H1 (cell line): ENCODE measurements around the gene GRIN2C. TPM values are rescaled to one million over a fixed set of nuclear protein-coding genes. Genes with fewer than 3 reads are reported as not detected.

Experiments
- CTCF ChIA-PET: fragments of 300-600 bp; sonication (Branson Sonifier 250); formaldehyde crosslinking; loops from one replicate; lab custom pipeline; 2021; ENCODE audit not compliant: partially characterized antibody; lab: Charles Lee
- POLR2A ChIA-PET: fragments of 300-600 bp; sonication (Branson Sonifier 250); formaldehyde crosslinking; loops from one replicate; lab custom pipeline; 2021; ENCODE audit warnings: inconsistent platforms; ENCODE audit not compliant: partially characterized antibody; lab: Charles Lee
- DNase-seq, 2 experiments: peaks; one replicate each; pipeline versions ENCODE4 v3.0.0 to v3.0.0-alpha.2; 2010 to 2022; ENCODE audit warnings: low spot score in 2 of 2, low read depth in 1 of 2, mixed read lengths in 1 of 2
- FAIRE-seq: peaks from 2 replicates; lab custom pipeline; 2011; peaks lifted over from hg19 to GRCh38; lab: Jason Lieb, UNC
- H2AFZ ChIP-seq: 2 replicates; pipeline ENCODE4 v1.8.1; 2012; ENCODE audit warnings: low read length, inconsistent platforms
- H2AK5ac ChIP-seq: 2 replicates; pipeline ENCODE4 v1.6.1; 2013; ENCODE audit warnings: low read depth, low read length
- H2BK120ac ChIP-seq: replicated peaks from 2 replicates; pipeline ENCODE3; 2013; ENCODE audit warnings: low read depth, low read length, inconsistent platforms
- H2BK12ac ChIP-seq: 2 replicates; pipeline ENCODE4 v1.6.1; 2013; ENCODE audit warnings: low read depth, low read length
- H2BK15ac ChIP-seq: 2 replicates; pipeline ENCODE4 v1.6.1; 2013; ENCODE audit warnings: low read length
- H2BK20ac ChIP-seq: 2 replicates; pipeline ENCODE4 v1.6.1; 2013; ENCODE audit warnings: low read length
- H2BK5ac ChIP-seq: 2 replicates; pipeline ENCODE4 v1.6.1; 2013; ENCODE audit warnings: low read depth, low read length
- H3K14ac ChIP-seq: 2 replicates; pipeline ENCODE4 v1.6.1; 2013; ENCODE audit warnings: inconsistent platforms; ENCODE audit not compliant: insufficient read length
- H3K18ac ChIP-seq: 2 replicates; pipeline ENCODE4 v1.6.1; 2013; ENCODE audit warnings: low read length; ENCODE audit errors: extremely low read depth
- H3K23ac ChIP-seq: 2 replicates; pipeline ENCODE4 v1.6.1; 2013; ENCODE audit warnings: inconsistent platforms; ENCODE audit not compliant: insufficient read length
- H3K23me2 ChIP-seq: 2 replicates; pipeline ENCODE4 v1.6.1; 2013; ENCODE audit warnings: low read depth, low read length
- H3K27ac ChIP-seq: 2 replicates; pipeline ENCODE4 v1.6.1; 2011; ENCODE audit warnings: low read depth, low read length, inconsistent platforms
- H3K27me3 ChIP-seq, 4 experiments: replicated peaks in 1 of 4; 1 replicate in 1 of 4; 2 replicates in 3 of 4; pipeline versions ENCODE4 v1.6.1 to v1.8.1; 2011 to 2013; ENCODE audit warnings: low read length in 3 of 4, mild to moderate bottlenecking in 3 of 4, inconsistent platforms in 2 of 4, mixed read lengths in 2 of 4, moderate library complexity in 1 of 4; ENCODE audit not compliant: control insufficient read depth in 3 of 4, insufficient read depth in 3 of 4; ENCODE audit errors: extremely low read depth in 1 of 4
- H3K36me3 ChIP-seq, 4 experiments: 2 replicates each; pipeline versions ENCODE4 v1.6.1 to v1.8.1; 2011 to 2013; ENCODE audit warnings: mild to moderate bottlenecking in 4 of 4, low read length in 3 of 4, moderate library complexity in 2 of 4, control low read depth in 1 of 4, inconsistent platforms in 1 of 4; ENCODE audit not compliant: insufficient read depth in 4 of 4, control insufficient read depth in 2 of 4
- H3K4ac ChIP-seq: replicated peaks from 2 replicates; pipeline ENCODE3; 2013; ENCODE audit warnings: low read length, low read depth, mixed read lengths, inconsistent platforms; ENCODE audit not compliant: insufficient read length
- H3K4me1 ChIP-seq, 4 experiments: replicated peaks in 1 of 4; 1 replicate in 1 of 4; 2 replicates in 3 of 4; pipeline versions ENCODE4 v1.6.1 to v1.8.1; 2011 to 2013; ENCODE audit warnings: low read length in 3 of 4, inconsistent platforms in 2 of 4, mixed read lengths in 1 of 4; ENCODE audit not compliant: insufficient read depth in 4 of 4, control insufficient read depth in 3 of 4
- H3K4me2 ChIP-seq, 2 experiments: 2 replicates each; pipeline versions ENCODE4 v1.6.1 to v1.8.1; 2011 to 2013; ENCODE audit warnings: low read depth in 2 of 2, low read length in 2 of 2, control low read depth in 1 of 2, inconsistent platforms in 1 of 2, mild to moderate bottlenecking in 1 of 2; ENCODE audit not compliant: insufficient read depth in 1 of 2
- H3K4me3 ChIP-seq, 4 experiments: fragments of 200-600, 300-600 bp in 1 of 4; sonication (generic), shearing (Covaris generic), sonication (Bioruptor Twin) in 1 of 4; 2 replicates each; pipeline versions ENCODE4 v1.5.1 to v1.8.1; 2011 to 2016; ENCODE audit warnings: low read length in 4 of 4, low read depth in 3 of 4, control low read depth in 2 of 4, inconsistent platforms in 2 of 4, mild to moderate bottlenecking in 2 of 4, mixed read lengths in 1 of 4, moderate library complexity in 1 of 4; ENCODE audit not compliant: insufficient read depth in 2 of 4; ENCODE audit errors: extremely low read depth in 1 of 4
- H3K56ac ChIP-seq: replicated peaks from 2 replicates; pipeline ENCODE3; 2013; ENCODE audit warnings: low read depth, mild to moderate bottlenecking, mixed read lengths, low read length, inconsistent platforms; ENCODE audit not compliant: insufficient read length
- H3K79me1 ChIP-seq: 2 replicates; pipeline ENCODE4 v1.6.1; 2013; ENCODE audit warnings: low read depth, low read length, control low read depth
- H3K79me2 ChIP-seq, 2 experiments: 2 replicates each; pipeline versions ENCODE4 v1.6.1 to v1.8.1; 2012 to 2013; ENCODE audit warnings: low read length in 2 of 2, mild to moderate bottlenecking in 2 of 2, inconsistent platforms in 1 of 2; ENCODE audit not compliant: insufficient read depth in 2 of 2, control insufficient read depth in 1 of 2
- H3K9ac ChIP-seq, 4 experiments: replicated peaks in 1 of 4; 1 replicate in 1 of 4; 2 replicates in 3 of 4; pipeline versions ENCODE4 v1.6.1 to v1.8.1; 2011 to 2013; ENCODE audit warnings: low read depth in 3 of 4, low read length in 3 of 4, control low read depth in 2 of 4, mild to moderate bottlenecking in 2 of 4, moderate library complexity in 2 of 4, inconsistent platforms in 1 of 4; ENCODE audit errors: extremely low read depth in 1 of 4
- H3K9me3 ChIP-seq, 2 experiments: 2 replicates each; pipeline versions ENCODE4 v1.6.1 to v1.8.1; 2012 to 2013; ENCODE audit warnings: mild to moderate bottlenecking in 2 of 2, moderate library complexity in 2 of 2, control low read depth in 1 of 2, inconsistent platforms in 1 of 2, low read depth in 1 of 2, low read length in 1 of 2, mixed read lengths in 1 of 2; ENCODE audit not compliant: insufficient read depth in 2 of 2
- H4K20me1 ChIP-seq, 2 experiments: replicated peaks in 1 of 2; 2 replicates each; pipeline versions ENCODE3 to v1.8.1; 2011 to 2013; ENCODE audit warnings: inconsistent platforms in 2 of 2, low read length in 2 of 2, mild to moderate bottlenecking in 1 of 2; ENCODE audit not compliant: insufficient read depth in 2 of 2, control insufficient read depth in 1 of 2
- H4K5ac ChIP-seq: 2 replicates; pipeline ENCODE4 v1.6.1; 2013; ENCODE audit warnings: low read length, low read depth, mixed read lengths, inconsistent platforms; ENCODE audit not compliant: insufficient read length
- H4K8ac ChIP-seq: 2 replicates; pipeline ENCODE4 v1.8.0; 2013; ENCODE audit warnings: mild to moderate bottlenecking, moderate library complexity, low read length, inconsistent platforms; ENCODE audit not compliant: insufficient read depth; ENCODE audit errors: extremely low read depth
- H4K91ac ChIP-seq: replicated peaks from 2 replicates; pipeline ENCODE3; 2013; ENCODE audit warnings: low read length, mixed read lengths, inconsistent platforms; ENCODE audit not compliant: insufficient read length
- SP4 ChIP-seq: IDR thresholded peaks from 2 replicates; pipeline ENCODE4 v1.6.1; 2012; ENCODE audit warnings: low read length, inconsistent platforms
- WGBS, 2 experiments: shearing (Covaris generic) in 1 of 2; methylation state at CpG; one replicate each; pipeline versions ENCODE4 v1.1.6 to v1.1.7; 2013 to 2015; ENCODE audit warnings: low lambda C conversion rate in 2 of 2, mixed read lengths in 2 of 2, inconsistent platforms in 1 of 2, low coverage in 1 of 2, missing lambda C conversion rate in 1 of 2; ENCODE audit not compliant: insufficient replicate concordance in 2 of 2, insufficient coverage in 1 of 2, insufficient read length in 1 of 2; ENCODE audit errors: extremely low coverage in 1 of 2, missing lambda C conversion rate in 1 of 2; 5-methylcytosine and 5-hydroxymethylcytosine counted together
- polyA plus RNA-seq, 7 experiments: library from polyadenylated mRNA; depleted of rRNA in 3 of 7; stranded (reverse) in 5 of 7; unstranded in 2 of 7; fragments of >200 nt in 5 of 7; fragments of 200-250 nt in 2 of 7; gene quantifications; 1 replicate in 5 of 7; 2 replicates in 1 of 7; 4 replicates in 1 of 7; pipeline versions ENCODE4 v1.2.1 to v1.2.3, GENCODE V29; 2011 to 2013; ENCODE audit warnings: missing spikeins in 2 of 7, mixed read lengths in 2 of 7
- total RNA-seq: library from RNA; stranded (reverse); fragmentation: NEBNext Ultra II Directional; extraction: Animal tissue kit (Norgen Biotek cat#: 25700); gene quantifications from 2 replicates; pipeline ENCODE4 v1.2.1, GENCODE V29; 2021

Gene GRIN2C
- total and polyA plus RNA-seq, 2 of the 8 experiments (the other 6 are each of a cell fraction or from before 2014, with no cell fraction given), result 0.06 to 0.07 TPM

GRCh38 chr17:74866198-74866835, 6.6 kb upstream of the GRIN2C start:
- Histone ChIP-seq H4K8ac (no peak overlapping the region), H2BK5ac (no peak overlapping the region), H3K4ac (no peak overlapping the region), H3K14ac (no peak overlapping the region), H3K4me2 (no peak overlapping the region), H3K79me2 (no peaks in the 10 kb centered on the region; a peak in 1 of 4 replicates), H3K4me1 (peaks cover 0 to 4% (median 3%) of the 10 kb centered on the region in 4 experiments; a peak in 3 of 7 replicates), H3K23ac (no peak overlapping the region), H2BK12ac (no peak overlapping the region), H3K27ac (no peak overlapping the region), H3K56ac (no peak overlapping the region), H3K36me3 (peaks cover 0 to 6% (median under 1%) of the 10 kb centered on the region in 4 experiments; a peak in 2 of 8 replicates), H2AK5ac (no peak overlapping the region), H3K9ac (no peak overlapping the region), H3K23me2 (no peaks in the 10 kb centered on the region), H3K79me1 (0 out of 2 replicates have a peak, but pooled peaks cover under 1% of the 10 kb centered on the region), H3K18ac (no peak overlapping the region), H3K9me3 (no peaks in the 10 kb centered on the region), H2AFZ (no peak overlapping the region), H2BK15ac (no peak overlapping the region), H2BK20ac (no peak overlapping the region), H4K91ac (no peak overlapping the region), H2BK120ac (no peak overlapping the region), H4K20me1 (peaks cover 1 to 9% of the 10 kb centered on the region in 2 experiments), H3K4me3 (no peak overlapping the region), H4K5ac (no peak overlapping the region), H3K27me3 (peaks cover 7 to 10% (median 7%) of the 10 kb centered on the region in 4 experiments)
- no peak for FAIRE-seq
- TF ChIP-seq SP4, result no peak
- ChIA-PET CTCF (interaction anchor here (0.5 to 99.6 kb wide), 25 partner anchors 22 to 338 kb away, joined by 3 to 2981 read pairs (median 8); partner anchors contain the start of genes FADS6, FDXR, GRIN2C and NAT9), POLR2A (interaction anchor here (1.1 kb wide), 1 partner anchor 54 kb away, joined by 3 read pairs; no protein-coding TSS in a partner anchor)
- DNase-seq, result no peak
- WGBS, 2 experiments, result 88% methylated on average over 18 of the region's 19 CpGs; no CpG with 5 or more reads in 1 of the 2 experiments
